Measurements from ENCODE around the gene RGS18.
"Not testable (repeated sequence)": the region's sequence is repeated elsewhere in the genome, so short reads cannot be mapped to it uniquely, and the experiment has no call there.

The RGS18 gene

DNA sequence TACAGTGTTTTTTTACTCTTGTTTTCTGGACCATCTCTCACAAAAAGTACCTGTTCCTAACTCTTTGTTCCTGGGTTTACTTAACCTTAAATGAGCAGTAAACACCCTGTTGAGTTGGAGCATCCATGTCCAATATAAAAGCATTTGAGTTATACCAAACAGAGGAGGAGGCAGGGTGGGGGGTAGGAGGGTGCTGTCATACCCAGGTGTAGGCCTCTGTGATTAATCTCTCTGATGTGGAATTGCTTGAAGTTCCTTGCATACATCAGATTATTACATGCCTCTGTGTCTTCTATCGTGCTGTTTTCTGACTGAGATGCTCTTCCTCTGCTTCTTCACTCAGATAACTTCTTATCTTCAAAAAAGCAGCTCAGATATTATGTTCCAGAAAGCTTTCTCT lies 28.1 kb upstream of the RGS18 start:
- no peaks in the 10 kb centered on the region for H3K27me3 ChIP-seq (ENCODE audit: insufficient read depth, poor library complexity, severe bottlenecking)
- DNase-seq (ENCODE audit: low read depth in 1 of 2, low spot score in 1 of 2), result no peak
- no peak overlapping the region for H3K4me3 ChIP-seq (replicated peaks; ENCODE audit: insufficient read depth, low read length)
- TF ChIP-seq, protein P1, sequence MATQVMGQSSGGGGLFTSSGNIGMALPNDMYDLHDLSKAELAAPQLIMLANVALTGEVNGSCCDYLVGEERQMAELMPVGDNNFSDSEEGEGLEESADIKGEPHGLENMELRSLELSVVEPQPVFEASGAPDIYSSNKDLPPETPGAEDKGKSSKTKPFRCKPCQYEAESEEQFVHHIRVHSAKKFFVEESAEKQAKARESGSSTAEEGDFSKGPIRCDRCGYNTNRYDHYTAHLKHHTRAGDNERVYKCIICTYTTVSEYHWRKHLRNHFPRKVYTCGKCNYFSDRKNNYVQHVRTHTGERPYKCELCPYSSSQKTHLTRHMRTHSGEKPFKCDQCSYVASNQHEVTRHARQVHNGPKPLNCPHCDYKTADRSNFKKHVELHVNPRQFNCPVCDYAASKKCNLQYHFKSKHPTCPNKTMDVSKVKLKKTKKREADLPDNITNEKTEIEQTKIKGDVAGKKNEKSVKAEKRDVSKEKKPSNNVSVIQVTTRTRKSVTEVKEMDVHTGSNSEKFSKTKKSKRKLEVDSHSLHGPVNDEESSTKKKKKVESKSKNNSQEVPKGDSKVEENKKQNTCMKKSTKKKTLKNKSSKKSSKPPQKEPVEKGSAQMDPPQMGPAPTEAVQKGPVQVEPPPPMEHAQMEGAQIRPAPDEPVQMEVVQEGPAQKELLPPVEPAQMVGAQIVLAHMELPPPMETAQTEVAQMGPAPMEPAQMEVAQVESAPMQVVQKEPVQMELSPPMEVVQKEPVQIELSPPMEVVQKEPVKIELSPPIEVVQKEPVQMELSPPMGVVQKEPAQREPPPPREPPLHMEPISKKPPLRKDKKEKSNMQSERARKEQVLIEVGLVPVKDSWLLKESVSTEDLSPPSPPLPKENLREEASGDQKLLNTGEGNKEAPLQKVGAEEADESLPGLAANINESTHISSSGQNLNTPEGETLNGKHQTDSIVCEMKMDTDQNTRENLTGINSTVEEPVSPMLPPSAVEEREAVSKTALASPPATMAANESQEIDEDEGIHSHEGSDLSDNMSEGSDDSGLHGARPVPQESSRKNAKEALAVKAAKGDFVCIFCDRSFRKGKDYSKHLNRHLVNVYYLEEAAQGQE (IDR thresholded peaks at IDR 0.05; ENCODE audit: insufficient replicate concordance, low read depth), result no peak
- TF ChIP-seq POLR2AphosphoS5 (IDR thresholded peaks at IDR 0.05; ENCODE audit: low read depth), result no peak
- TF ChIP-seq, protein P2, sequence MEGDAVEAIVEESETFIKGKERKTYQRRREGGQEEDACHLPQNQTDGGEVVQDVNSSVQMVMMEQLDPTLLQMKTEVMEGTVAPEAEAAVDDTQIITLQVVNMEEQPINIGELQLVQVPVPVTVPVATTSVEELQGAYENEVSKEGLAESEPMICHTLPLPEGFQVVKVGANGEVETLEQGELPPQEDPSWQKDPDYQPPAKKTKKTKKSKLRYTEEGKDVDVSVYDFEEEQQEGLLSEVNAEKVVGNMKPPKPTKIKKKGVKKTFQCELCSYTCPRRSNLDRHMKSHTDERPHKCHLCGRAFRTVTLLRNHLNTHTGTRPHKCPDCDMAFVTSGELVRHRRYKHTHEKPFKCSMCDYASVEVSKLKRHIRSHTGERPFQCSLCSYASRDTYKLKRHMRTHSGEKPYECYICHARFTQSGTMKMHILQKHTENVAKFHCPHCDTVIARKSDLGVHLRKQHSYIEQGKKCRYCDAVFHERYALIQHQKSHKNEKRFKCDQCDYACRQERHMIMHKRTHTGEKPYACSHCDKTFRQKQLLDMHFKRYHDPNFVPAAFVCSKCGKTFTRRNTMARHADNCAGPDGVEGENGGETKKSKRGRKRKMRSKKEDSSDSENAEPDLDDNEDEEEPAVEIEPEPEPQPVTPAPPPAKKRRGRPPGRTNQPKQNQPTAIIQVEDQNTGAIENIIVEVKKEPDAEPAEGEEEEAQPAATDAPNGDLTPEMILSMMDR (IDR thresholded peaks at IDR 0.05; ENCODE audit: insufficient read depth, low read length), result no peak
- no peak overlapping the region for H3K27ac ChIP-seq (replicated peaks)

DNA sequence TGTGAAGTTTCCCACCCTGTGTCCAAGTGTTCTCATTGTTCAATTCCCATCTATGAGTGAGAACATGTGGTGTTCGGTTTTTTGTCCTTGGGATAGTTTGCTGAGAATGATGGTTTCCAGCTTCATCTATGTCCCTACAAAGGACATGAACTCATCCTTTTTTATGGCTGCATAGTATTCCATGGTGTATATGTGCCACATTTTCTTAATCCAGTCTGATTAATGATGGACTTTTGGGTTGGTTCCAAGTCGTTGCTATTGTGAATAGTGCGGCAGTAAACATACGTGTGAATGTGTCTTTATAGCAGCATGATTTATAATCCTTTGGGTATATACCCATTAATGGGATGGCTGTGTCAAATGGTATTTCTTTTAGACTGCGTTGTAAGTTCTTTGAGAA lies 27.4 kb upstream of the RGS18 start:
- H3K4me3 ChIP-seq (replicated peaks; ENCODE audit: insufficient read depth, low read length); H3K27ac ChIP-seq (replicated peaks); DNase-seq (ENCODE audit: low read depth in 1 of 2, low spot score in 1 of 2); H3K27me3 ChIP-seq (ENCODE audit: insufficient read depth, poor library complexity, severe bottlenecking): not testable (repeated sequence)

DNA sequence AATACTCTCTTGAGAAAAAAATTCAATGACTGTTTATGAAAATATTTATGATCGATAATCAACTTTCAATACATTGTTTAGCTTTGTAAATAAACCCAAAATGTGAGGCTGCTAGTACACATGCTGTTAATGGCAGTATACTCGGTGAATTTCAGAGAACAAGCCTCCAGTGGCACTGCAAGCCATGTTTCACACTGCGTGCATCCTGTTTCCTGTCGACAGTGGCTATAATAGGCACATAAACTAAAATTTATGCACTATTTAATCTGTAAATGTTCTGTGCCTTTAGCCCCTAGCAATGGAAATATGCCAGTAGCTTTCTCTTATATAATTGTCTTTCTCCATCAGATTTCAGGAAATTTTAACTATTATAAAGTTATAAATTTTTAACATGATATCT lies 26.3 kb upstream of the RGS18 start:
- Histone ChIP-seq H3K4me3 (replicated peaks; ENCODE audit: insufficient read depth, low read length) (no peak overlapping the region), H3K27me3 (ENCODE audit: insufficient read depth, poor library complexity, severe bottlenecking) (no peaks in the 10 kb centered on the region), H3K27ac (replicated peaks) (no peak overlapping the region)
- DNase-seq (ENCODE audit: low read depth in 1 of 2, low spot score in 1 of 2), result no peak
- TF ChIP-seq, protein P1 (IDR thresholded peaks at IDR 0.05; ENCODE audit: insufficient replicate concordance, low read depth), result no peak
- TF ChIP-seq GABPA (IDR thresholded peaks at IDR 0.05; ENCODE audit: low read depth), result no peak
- TF ChIP-seq, protein P2 (IDR thresholded peaks at IDR 0.05; ENCODE audit: insufficient read depth, low read length), result no peak
- TF ChIP-seq POLR2AphosphoS5 (IDR thresholded peaks at IDR 0.05; ENCODE audit: low read depth), result no peak
- no peak for TF ChIP-seq SPI1 (IDR thresholded peaks at IDR 0.05; ENCODE audit: borderline replicate concordance, low read depth)

DNA sequence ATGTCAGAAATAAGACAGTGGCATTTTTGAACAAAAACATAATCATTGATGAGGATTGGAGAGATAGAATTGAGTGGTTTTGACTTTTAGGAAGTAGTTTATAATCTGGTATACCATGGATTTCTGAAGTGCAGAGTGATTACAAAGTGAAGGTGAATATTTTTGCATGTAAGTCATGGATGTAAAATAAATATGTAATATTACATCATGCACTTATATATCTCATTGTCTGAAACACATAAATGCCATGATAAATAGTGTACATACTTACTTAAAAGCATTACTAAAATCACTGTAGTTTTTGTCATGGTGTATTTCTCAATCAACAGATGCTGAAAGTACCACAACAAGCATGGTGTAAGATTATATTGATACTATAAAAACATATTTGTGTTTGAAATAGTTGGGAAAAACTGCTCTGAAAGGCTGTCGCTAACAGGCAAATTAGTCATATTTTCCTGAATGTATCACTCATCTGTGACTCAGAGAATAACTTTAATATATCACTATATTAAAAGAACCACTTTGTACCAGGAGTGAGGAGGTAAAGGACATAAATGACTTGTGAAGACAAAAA lies 24.8 kb upstream of the RGS18 start:
- Histone ChIP-seq H3K27me3 (ENCODE audit: insufficient read depth, poor library complexity, severe bottlenecking) (no peaks in the 10 kb centered on the region), H3K27ac (replicated peaks) (no peak overlapping the region), H3K4me3 (replicated peaks; ENCODE audit: insufficient read depth, low read length) (no peak overlapping the region)
- TF ChIP-seq, protein P1 (IDR thresholded peaks at IDR 0.05; ENCODE audit: insufficient replicate concordance, low read depth), result no peak
- TF ChIP-seq POLR2AphosphoS5 (IDR thresholded peaks at IDR 0.05; ENCODE audit: low read depth) (no peak), SPI1 (IDR thresholded peaks at IDR 0.05; ENCODE audit: borderline replicate concordance, low read depth) (no peak), GABPA (IDR thresholded peaks at IDR 0.05; ENCODE audit: low read depth) (no peak)
- TF ChIP-seq, protein P2 (IDR thresholded peaks at IDR 0.05; ENCODE audit: insufficient read depth, low read length), result no peak
- no peak for DNase-seq (ENCODE audit: low read depth in 1 of 2, low spot score in 1 of 2)

Measured in HL-60 (cell line).